Heart left ventricle (tissue), 13 donors: Measurements from ENCODE around the gene MYO1E.

Experiments used
- POLR2A ChIP-seq, 2 donors: fragments of 450-650 bp; IDR thresholded peaks; one replicate each; pipeline ENCODE4 v1.6.1; 2017; ENCODE audit warnings: antibody characterized with exemption in 2 of 2, mild to moderate bottlenecking in 2 of 2, moderate library complexity in 2 of 2
- TF ChIP-seq, protein P1 (sequence below), 12 donors: fragments of 200-600 bp; sonication (generic) in 4 of 12; IDR thresholded peaks; one replicate each; pipeline versions ENCODE4 v1.5.0 to v1.8.0; 2018 to 2022; ENCODE audit warnings: antibody characterized with exemption in 12 of 12, mild to moderate bottlenecking in 5 of 12
- donor health status: ischemic (EF 13 %, LVEDD 7.1; RV severe dilation, severe dysfunction).
- donor health status: DM: no; HTN: yes; CAD: no.
- donor health status: DM: no; HTN: no; CAD: no.
- donor health status: ischemic (EF 25% LVEDD 6.9; RV normal size, moderate dysfunction).
- donor health status: ischemic (EF 25% LVEDD 5.7; RV mildly dilated, moderate dysfunction).
- donor health status: ischemic (EF 35%, LVEDD 5.7; RV mildly dilated, moderate dysfunction).
- donor health status: nonischemic (EF 11% LVEDD 7.7; RV severe dilation, severe dysfunction).
- donor health status: DM: yes; HTN: yes; CAD: no.
- donor health status: PGD.
- donor health status: ischemic (EF 29% LVEDD 5.4; RV normal size, mild dysfunction).
- donor health status: nonischemic (EF 23%, LVEDD 6.1; RV moderate dilation, normal function).

DNA sequence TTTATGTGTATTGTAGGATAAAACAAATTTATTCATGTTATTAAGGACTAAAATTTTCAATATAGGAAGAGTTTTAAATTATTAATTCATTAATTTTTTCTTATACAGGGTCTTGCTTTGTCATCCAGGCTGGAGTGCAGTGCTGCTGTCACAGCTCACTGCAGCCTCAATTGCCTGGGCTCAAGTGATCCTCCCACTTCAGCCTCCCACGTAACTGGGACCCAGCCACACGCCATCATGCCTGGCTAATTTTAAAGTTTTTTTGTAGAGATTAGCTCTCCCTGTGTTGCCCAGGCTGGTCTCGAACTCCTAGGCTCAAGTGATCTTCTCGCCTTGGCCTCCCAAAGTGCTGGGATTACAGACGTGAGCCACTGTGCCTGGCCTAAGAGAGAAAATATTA lies 253.0 kb downstream of the MYO1E start:
- TF ChIP-seq, protein P1, sequence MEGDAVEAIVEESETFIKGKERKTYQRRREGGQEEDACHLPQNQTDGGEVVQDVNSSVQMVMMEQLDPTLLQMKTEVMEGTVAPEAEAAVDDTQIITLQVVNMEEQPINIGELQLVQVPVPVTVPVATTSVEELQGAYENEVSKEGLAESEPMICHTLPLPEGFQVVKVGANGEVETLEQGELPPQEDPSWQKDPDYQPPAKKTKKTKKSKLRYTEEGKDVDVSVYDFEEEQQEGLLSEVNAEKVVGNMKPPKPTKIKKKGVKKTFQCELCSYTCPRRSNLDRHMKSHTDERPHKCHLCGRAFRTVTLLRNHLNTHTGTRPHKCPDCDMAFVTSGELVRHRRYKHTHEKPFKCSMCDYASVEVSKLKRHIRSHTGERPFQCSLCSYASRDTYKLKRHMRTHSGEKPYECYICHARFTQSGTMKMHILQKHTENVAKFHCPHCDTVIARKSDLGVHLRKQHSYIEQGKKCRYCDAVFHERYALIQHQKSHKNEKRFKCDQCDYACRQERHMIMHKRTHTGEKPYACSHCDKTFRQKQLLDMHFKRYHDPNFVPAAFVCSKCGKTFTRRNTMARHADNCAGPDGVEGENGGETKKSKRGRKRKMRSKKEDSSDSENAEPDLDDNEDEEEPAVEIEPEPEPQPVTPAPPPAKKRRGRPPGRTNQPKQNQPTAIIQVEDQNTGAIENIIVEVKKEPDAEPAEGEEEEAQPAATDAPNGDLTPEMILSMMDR (IDR thresholded peaks at IDR 0.05), result no peak
- TF ChIP-seq POLR2A (IDR thresholded peaks at IDR 0.05), result no peak
